HG02884 (cell line): ENCODE results near the gene CSNK1G2.

Experiments
- ATAC-seq: cut with Tn5 transposase; IDR thresholded peaks from one replicate; pipeline ENCODE4 v1.9.1; 2021; ENCODE audit warnings: mild to moderate bottlenecking, moderate library complexity; ENCODE audit not compliant: unreplicated experiment

Gene CSNK1G2

GRCh38 chr19:1917926-1918325, 23.0 kb upstream of the CSNK1G2 start:
- ATAC-seq, result no peak

GRCh38 chr19:1918975-1919374, 22.0 kb upstream of the CSNK1G2 start:
- ATAC-seq, result no peak

GRCh38 chr19:1920644-1921043, 20.3 kb upstream of the CSNK1G2 start:
- ATAC-seq, result no peak

- no peak for ATAC-seq
Observed at GRCh38 chr19:1921326-1921725, 19.6 kb upstream of the CSNK1G2 start.

- ATAC-seq, result no peak
Observed at GRCh38 chr19:1921825-1922224, 19.1 kb upstream of the CSNK1G2 start.

GRCh38 chr19:1922803-1923202, 18.2 kb upstream of the CSNK1G2 start:
- no peak for ATAC-seq

- no peak for ATAC-seq
Observed at GRCh38 chr19:1923319-1923718, 17.7 kb upstream of the CSNK1G2 start.

GRCh38 chr19:1924320-1924961, 16.5 kb upstream of the CSNK1G2 start:
- no peak for ATAC-seq

GRCh38 chr19:1925544-1925943, 15.4 kb upstream of the CSNK1G2 start:
- no peak for ATAC-seq

- ATAC-seq, result no peak
Observed at GRCh38 chr19:1929021-1929742, 11.8 kb upstream of the CSNK1G2 start.

GRCh38 chr19:1931445-1931844, 9.5 kb upstream of the CSNK1G2 start:
- ATAC-seq, result no peak

GRCh38 chr19:1932395-1932794, 8.6 kb upstream of the CSNK1G2 start:
- no peak for ATAC-seq

- no peak for ATAC-seq
Observed at GRCh38 chr19:1933244-1933643, 7.7 kb upstream of the CSNK1G2 start.

- ATAC-seq, result no peak
Observed at GRCh38 chr19:1933942-1934341, 7.0 kb upstream of the CSNK1G2 start.

- no peak for ATAC-seq
Observed at GRCh38 chr19:1935484-1936208, 5.3 kb upstream of the CSNK1G2 start.

- ATAC-seq, result no peak
Observed at GRCh38 chr19:1936430-1936829, 4.5 kb upstream of the CSNK1G2 start.

GRCh38 chr19:1936916-1937610, 3.9 kb upstream of the CSNK1G2 start:
- ATAC-seq, result no peak

- ATAC-seq, result no peak
Observed at GRCh38 chr19:1938071-1938470, 2.9 kb upstream of the CSNK1G2 start.

GRCh38 chr19:1942078-1942933, 1.3 kb downstream of the CSNK1G2 start:
- ATAC-seq, result no peak

- ATAC-seq, result no peak
Observed at GRCh38 chr19:1942934-1943555, 2.1 kb downstream of the CSNK1G2 start.
